Mesenteric fat pad (tissue), 1 donor: ENCODE results near the gene SMARCD2. TPM values are rescaled to one million over a fixed set of nuclear protein-coding genes. Genes with fewer than 3 reads are reported as not detected.
"Not testable (repeated sequence)": the region's sequence is repeated elsewhere in the genome, so short reads cannot be mapped to it uniquely, and the experiment has no call there.

Experiments
- DNase-seq: peaks from one replicate; pipeline ENCODE4 v3.0.0-alpha.2; 2020; ENCODE audit warnings: low spot score
- long read RNA-seq: library from polyadenylated mRNA; unstranded; transcript quantifications from one replicate; pipeline ENCODE4 v2.0.0, GENCODE V29; 2020
- total RNA-seq: library from RNA; stranded (reverse); fragmentation: NEBNext Ultra II Directional; extraction: Animal tissue kit (Norgen Biotek cat#: 25700); gene quantifications from one replicate; pipeline ENCODE4 v1.2.1, GENCODE V29; 2021
- donor health status: DM: yes; HTN: yes; CAD: no.

Gene SMARCD2
- total RNA-seq: 57.4 TPM
- long read RNA-seq, transcript SMARCD2-203 (13 exons, 2,716 nt): major isoform, 6 of 35 reads
- long read RNA-seq, partial matches to known transcripts: 27 of 35 reads
- long read RNA-seq, other reads (novel, unspliced or antisense): 1 of 35 reads

DNA sequence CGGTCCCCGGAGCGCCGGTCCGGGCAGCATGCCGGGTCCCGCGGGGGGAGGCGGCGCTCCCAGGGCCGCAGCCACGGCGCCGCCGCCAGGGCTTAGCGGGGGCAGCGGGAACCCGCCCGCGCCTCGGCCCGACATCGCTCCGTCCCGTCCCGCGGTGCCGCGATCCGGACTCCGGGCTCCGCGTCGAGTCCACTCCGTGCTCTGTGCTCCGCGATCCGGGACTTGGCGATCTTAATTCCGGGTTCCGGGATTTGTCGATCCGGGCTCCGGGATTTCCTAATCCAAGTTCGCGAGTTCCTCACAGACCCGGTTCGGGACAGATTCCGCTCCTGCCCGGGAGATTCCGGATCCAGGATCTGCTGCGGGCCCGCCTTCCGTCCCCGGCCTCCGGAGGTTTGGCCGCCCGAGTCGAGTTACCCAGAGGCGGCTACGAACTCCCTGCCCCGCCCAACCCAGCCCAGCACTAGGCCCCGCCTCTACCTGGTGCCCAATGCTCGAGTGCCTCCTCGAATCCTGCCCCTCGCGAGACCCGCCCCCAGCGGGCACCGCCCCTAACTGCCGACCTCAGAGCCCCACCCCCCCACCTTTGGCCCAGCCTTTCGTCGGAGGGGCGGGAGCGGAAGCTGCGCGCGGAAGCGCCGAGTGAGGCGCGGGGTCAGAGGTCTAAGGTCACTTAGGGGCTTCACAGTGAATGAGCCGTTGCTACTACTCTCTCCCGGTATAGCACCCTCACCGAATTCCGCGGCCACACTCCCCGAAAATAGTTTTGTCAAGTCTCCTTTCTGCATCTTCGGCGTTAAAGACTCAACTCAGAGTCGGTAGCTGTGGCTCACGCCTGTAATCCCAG is at the start of gene SMARCD2:
TSS of gene SMARCD2 (minus strand) at position 146 of the 847 bp plus-strand sequence. CDS start at position 135, 11 bp downstream.
- peak; percentile 99 for DNase-seq

DNA sequence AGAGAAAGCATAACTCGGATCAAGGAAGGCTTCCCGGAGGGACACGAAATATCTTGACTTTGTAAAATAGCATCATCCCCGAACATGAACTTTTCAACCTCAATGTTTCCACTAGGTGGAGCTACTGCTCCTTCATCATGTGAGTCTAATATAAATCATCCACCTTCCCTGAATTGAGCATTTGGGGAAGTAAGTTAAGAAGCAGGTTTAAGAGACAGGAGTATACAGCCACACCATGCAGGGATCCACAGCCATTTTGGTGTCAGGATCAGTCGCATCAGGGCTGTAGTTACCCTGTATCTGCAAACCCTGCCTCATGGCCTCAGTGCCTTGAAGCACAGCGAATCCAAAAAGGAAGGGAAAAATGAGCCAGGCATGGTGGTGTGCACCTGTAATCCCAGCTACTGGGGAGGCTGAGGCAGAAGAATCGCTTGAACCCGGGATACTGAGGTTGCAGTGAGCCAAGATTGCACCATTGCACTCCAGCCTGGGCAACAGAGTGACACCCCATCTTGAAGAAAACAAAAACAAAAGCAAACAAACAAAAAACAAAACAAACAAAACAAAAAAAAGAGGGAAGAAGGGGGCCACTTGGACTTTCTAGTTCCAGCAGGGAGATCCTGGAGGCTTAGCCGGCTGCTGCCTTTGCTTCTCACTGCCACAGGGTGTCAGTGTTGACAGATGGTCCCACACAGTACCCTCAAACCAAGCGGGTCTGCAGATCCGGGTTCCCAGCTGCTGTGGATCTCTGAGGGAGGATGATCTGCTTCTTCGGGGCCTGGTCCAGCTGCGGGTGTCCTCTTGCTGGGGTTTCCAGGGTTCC is 46.8 kb upstream of the SMARCD2 start:
- peak; percentile 57 for DNase-seq

DNA sequence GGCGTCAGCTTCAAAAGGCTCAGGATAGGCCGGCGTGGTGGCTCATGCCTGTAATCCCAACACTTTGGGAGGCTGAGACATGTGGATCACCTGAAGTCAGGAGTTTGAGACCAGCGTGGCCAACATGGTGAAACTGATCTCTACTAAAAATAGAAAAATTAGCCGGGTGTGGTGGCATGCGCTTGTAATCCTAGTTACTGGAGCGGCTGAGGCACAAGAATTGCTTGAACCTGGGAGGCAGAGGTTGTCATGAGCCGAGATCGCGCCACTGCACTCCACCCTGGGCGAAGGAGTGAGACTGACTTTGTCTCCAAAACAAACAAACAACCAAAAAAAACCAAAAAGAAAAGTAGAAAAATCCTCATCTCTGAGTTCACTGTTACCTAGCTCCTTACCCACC is 42.6 kb upstream of the SMARCD2 start:
- DNase-seq: not testable (repeated sequence)

DNA sequence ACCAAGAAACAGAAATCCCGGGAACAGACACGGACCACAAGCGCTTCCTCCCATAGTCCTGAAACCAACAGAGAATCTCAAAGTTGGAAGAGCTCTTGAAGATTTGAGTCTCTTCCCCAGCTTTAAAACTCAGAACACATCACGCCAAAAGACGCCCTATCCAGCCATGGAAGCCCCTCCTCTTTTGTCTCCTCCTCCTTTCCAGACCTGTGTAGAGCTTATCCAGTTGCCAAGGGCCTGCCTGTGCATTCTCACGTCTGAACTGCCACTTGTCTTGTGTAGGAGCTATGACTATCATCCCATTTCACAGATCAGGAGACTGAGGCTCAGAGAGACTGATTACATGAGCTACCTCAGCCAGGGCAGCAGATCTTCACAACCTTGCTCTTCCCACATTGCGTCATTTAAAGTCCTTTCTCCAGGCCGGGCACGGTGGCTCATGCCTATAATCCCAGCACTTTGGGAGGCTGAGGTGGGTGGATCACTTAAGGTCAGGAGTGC is 40.2 kb upstream of the SMARCD2 start:
- not testable (repeated sequence) for DNase-seq

DNA sequence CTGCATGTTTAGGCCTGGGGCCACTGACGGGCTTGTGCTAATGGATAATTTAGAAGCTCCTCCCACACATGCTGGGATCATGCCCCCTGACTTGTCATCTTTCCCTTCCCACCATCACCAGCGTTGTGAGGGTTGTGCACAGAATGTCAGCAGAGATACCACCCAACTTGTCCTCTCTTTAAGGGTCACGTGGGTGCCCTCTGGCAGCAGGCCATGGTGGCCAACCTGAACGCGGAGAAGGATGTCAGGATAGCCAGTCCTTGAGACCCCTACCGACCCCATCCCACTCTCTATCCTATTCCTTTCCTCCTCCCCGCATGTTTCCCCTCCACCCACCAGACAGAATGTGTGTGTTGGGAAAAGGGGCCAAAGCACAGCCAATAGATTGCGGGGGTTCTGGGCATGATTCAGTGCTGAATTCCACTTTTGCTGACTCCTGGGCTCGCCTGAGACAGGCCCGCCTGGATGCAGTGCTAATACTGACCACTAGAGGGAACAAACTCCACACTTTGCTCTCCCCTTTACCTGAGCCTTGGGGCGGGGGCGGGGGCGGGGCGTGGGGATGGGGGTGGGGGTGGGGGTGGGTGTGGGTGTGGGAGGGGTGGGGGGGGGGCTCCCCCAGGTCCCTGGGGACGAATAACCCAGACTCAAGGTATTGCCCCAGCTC is 39.6 kb upstream of the SMARCD2 start, which contains the start of gene GH2:
TSS of gene GH2 (minus strand) at position 10 of the 667 bp plus-strand sequence. CDS start 143 bp downstream, outside the sequence.
- no peak for DNase-seq

DNA sequence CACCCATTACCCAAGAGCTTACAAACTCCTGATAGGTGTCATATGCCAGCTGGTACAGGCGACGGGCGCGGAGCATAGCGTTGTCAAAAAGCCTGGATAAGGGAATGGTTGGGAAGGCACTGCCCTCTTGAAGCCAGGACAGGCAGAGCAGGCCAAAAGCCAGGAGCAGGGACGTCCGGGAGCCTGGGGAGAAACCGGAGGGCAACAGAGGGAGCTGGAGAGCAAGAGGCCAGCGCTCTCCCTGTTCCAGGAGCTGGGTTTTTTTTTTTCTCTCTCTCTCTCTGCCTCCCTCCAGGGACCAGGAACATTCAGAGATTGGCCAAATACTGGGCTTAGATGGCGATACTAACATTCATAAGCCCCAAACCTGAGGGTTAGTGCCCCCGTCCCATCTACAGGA is 38.9 kb upstream of the SMARCD2 start:
- DNase-seq: not testable (repeated sequence)

DNA sequence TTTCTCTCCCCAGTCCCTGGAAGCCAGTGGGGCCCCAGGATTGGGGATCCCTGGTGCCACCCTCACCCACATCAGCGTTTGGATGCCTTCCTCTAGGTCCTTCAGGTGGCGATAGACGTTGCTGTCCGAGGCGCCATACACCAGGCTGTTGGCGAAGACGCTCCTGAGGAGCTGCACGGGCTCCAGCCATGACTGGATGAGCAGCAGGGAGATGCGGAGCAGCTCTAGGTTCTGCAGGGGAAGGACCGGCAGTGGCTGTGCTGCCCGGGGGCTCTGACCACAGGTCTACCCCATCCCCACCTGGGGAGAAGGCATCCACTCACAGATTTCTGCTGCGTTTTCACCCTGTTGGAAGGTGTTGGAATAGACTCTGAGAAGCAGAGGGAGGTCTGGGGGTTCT is 38.2 kb upstream of the SMARCD2 start:
- no peak for DNase-seq

DNA sequence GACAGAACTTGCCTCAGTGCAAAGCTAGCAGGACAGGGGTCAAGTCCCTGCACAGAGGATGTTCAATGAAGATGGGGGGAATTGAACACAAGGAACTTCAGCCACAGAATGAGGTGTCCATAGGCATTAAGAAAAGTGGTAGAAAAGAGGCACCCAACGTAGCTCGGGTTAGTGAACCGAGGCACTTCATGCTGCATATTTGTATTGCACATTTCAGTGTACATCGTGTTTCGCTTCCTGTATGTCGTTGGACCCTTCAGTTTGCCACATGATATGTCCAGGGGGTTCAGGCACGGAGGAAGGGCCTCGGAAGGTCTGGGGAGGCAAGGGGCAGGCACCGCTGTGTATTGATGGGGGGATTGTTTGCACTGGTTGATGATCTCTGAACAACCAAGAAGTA is 35.9 kb upstream of the SMARCD2 start:
- not testable (repeated sequence) for DNase-seq

DNA sequence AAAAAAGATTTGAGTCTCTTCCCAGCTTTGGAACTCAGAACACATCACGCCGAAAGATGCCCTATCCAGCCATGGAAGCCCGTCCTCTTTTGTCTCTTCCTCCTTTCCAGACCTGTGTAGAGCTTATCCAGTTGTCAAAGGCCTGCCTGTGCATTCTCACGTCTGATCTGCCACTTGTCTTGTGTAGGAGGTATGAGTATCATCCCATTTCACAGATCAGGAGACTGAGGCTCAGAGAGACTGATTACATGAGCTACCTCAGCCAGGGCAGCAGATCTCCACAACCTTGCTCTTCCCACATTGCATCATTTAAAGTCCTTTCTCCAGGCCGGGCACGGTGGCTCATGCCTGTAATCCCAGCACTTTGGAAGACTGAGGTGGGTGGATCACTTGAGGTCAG is 32.2 kb upstream of the SMARCD2 start:
- DNase-seq: not testable (repeated sequence)

DNA sequence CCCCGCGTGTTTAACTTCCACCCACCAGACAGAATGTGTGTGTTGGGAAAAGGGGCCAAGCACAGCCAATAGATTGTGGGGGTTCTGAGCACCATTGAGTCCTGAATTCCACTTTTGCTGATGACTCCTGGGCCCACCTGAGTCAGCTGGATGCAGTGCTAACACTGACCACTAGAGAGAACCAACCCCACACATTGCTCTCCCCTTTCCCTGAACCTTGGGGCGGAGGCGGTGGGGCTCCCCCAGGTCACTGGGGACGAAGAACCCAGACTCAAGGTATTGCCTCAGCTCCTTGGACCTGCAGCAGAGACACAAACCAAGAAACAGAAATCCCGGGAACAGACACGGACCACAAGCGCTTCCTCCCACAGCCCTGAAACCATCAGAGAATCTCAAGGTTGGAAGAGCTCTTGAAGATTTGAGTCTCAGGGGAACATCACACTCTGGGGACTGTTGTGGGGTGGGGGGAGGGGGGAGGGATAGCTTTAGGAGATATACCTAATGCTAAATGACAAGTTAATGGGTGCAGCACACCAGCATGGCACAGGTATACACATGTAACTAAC is 31.7 kb upstream of the SMARCD2 start:
- DNase-seq: not testable (repeated sequence)

DNA sequence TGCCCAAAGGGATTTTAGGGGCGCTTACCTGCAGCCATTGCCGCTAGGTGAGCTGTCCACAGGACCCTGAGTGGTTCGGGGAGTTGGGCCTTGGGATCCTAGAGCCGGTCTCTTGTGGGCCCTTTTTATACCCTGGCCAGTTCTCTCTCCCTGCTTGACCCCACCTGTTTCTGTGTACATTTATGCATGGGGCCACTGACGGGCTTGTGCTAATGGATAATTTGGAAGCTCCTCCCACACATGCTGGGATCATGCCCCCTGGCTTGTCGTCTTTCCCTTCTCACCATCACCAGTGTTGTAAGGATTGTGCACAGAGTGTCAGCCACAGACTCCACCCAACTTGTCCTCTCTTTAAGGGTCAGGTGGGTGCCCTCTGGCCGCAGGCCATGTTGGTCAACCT is 31.1 kb upstream of the SMARCD2 start, which contains the start of gene CSH2:
TSS of gene CSH2 (minus strand) at position 101 of the 400 bp plus-strand sequence. CDS start at position 38, 63 bp downstream.
- not testable (repeated sequence) for DNase-seq

DNA sequence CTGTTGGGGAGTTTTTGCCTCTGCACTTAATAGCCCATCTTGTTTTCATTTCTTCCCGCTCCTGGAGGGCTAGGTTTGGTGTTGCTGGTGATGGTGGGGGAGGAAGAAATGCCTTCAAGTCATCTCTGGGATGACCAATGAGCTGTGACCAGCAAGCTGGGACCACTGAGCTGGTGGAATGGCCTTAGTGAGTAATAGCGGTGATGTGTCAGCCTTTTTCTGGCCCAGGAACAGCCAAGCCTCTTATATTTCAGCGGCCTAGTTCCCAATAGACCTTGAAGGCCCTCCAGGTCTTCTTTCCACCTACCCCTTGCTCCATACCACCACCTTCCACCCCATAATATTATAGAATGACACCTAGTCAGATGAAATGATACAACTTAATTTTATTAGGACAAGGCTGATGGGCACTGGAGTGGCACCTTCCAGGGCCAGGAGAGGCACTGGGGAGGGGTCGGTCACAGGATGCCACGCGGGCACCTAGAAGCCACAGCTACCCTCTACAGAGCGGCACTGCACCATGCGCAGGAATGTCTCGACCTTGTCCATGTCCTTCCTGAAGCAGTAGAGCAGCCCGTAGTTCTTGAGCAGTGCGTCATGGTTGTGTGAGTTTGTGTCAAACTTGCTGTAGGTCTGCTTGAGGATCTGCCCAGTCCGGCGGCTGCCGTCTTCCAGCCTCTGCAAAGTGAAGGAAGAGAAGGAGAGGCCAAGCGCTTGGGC is 29.3 kb upstream of the SMARCD2 start:
- not testable (repeated sequence) for DNase-seq

DNA sequence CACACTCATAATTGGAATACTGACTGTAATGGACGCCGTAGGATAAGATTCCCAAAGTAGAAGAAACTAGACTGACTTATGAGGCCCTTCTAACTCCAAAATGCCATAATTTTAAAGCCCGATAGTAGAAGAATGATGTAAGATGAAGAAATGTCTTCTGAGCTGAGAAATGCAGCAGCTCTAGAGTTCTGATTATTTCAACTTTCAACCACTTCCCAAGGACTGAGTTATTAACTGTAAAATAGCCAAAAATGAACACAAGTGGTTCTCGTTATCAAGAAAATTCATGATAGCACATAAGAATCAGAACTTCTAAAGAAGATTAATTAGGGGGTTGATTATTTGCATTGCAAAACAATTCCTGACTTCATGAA is 27.8 kb upstream of the SMARCD2 start:
- not testable (repeated sequence) for DNase-seq

DNA sequence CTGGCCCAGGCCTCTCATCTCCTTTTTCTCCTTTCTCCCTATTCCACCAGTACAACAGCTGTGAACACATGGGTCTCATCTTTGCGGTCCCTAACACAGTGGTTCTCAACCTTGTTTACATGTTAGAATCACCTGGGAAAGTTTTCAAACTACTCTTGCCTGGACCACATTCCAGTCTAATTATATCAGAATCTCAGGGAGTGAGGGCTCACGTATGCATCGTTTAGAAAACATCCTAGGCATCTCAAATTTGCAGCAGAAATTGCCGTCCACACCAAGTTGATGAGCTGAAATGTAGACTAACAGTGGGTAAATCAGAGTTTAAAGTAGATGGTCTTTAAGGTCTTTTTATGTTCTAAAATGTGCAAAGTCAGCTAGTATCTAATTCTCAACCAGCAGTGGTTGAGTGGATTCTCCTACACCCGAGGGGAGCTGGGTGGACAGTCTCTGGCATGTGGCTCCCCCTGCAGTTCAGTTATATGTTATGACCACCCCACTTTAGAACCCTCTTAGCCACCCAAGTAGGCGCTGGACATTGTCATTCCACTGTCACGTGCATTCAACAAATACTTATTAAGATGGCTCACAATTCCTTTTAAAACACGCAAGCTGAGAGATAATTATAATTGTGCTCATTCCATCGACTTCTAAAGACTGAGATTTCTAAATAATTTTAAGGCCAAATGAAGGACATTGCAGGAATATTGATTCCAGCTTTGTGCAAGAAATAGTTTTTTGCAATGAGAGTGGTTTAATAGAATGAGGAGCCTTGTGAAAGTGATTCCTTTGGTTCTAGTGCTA is 27.2 kb upstream of the SMARCD2 start:
- DNase-seq: not testable (repeated sequence)

DNA sequence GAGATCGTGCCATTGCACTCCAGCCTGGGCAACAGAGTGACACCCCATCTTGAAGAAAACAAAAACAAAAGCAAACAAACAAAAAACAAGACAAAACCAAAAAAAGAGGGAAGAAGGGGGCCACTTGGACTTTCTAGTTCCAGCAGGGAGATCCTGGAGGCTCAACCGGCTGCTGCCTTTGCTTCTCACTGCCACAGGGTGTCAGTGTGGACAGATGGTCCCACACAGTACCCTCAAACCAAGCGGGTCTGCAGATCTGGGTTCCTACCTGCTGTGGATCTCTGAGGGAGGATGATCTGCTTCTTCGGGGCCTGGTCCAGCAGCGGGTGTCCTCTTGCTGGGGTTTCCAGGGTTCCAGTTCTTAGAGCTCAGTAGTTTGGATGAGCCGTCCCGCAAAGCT is 24.1 kb upstream of the SMARCD2 start:
- not testable (repeated sequence) for DNase-seq

DNA sequence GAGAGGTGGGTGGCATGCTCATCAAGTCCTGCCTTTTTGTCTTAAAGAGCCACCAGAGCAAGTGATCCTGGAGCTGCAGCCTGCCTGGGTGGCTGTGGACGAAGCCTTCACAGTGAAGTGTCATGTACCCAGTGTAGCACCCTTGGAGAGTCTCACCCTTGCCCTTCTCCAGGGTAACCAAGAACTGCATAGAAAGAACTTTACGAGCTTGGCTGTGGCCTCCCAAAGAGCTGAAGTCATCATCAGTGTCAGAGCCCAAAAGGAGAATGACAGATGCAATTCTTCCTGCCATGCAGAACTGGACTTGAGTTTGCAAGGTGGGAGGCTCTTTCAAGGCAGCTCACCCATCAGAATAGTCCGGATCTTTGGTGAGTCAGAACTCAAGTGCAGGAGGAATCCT is 16.8 kb upstream of the SMARCD2 start:
- no peak for DNase-seq

DNA sequence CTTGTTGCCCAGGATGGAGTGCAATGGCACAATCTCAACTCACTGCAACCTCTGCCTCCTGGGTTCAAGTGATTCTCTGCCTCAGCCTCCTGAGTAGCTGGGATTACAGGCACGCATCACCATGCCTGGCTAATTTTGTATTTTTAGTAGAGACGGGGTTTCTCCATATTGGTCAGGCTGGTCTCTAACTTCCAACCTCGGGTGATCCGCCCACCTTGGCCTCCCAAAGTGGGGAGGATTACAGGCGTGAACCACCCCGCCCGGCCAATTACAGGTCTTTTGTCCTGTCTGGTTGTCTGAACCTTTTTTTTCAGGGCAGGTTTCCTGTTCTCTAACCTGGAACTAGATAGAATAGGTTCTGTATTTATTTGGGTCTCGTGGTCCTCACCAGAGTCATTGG is 13.9 kb upstream of the SMARCD2 start:
- DNase-seq: not testable (repeated sequence)

DNA sequence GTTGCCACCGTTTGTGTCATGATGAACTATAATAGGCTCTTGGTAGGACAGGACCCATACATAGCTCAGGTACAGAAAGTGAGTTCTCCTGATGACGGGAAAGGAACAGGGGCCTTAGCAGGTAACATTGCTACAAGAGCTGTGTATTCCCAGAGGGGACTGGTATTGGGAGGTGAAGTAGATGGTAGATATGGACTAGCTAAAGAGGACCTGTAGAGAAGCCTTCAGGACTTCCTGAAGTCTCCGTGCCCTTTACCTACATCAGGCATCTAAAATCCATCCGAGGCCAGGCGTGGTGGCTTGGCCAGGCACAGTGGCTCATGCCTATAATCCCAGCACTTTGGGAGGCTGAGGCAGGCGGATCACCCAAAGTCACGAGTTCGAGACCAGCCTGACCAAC is 12.7 kb upstream of the SMARCD2 start:
- DNase-seq: no peak

DNA sequence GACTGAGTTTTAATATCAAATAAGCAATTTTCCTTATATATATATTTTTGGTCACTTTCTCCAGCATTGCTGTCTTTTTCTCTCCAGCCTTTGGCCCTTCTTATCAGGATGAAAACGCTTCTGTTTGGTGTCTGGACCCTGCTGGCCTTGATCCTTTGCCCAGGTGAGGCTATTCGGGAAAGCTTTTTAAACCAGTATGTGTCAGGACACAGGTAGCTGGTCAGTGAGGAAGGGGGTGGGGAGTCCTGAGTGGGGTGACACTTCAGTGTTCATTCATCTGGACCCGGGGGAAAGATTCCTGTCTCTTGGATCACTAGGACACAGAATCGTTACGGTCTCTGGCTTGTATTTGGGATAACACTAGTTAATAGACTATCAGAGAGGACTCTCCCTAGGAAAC is 12.2 kb upstream of the SMARCD2 start:
- DNase-seq: no peak
